Measurements from ENCODE around the gene PACSIN2. TPM values are rescaled to one million over a fixed set of nuclear protein-coding genes. Genes with fewer than 3 reads are reported as not detected.

PACSIN2 gene
- total and polyA plus RNA-seq, 10 of the 15 experiments (the other 5 are each of a cell fraction or from before 2014, with no cell fraction given), result 0.93 to 78.7 (median 46.8) TPM

DNA sequence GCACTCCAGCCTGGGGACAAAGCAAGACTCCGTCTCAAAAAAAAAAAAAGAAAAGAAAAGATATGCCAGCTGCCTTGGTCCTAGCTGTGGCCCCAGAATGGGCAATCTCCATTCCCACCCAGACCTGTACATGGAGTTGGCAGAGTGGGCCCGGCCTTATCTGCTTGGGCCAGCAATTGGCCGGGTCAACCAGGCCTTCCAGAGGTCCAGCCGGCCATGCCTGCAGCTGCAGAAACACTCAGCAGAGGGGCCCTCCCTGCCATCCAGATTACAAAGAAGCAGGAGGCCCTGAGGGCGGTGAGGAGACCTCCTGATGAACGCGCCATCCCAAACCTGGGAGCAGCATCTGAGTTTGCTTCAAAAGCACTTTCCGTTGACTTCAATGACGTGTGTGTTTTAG is 131.0 kb downstream of the PACSIN2 start:
- no peak overlapping the region for H3K4me2 ChIP-seq (ENCODE audit: control insufficient read depth, insufficient read depth)
- peaks cover 42 to 49% of the 10 kb centered on the region in 2 experiments for H3K36me3 ChIP-seq (ENCODE audit: control insufficient read depth in 2 of 2, insufficient read depth in 2 of 2, low read length in 1 of 2)
- intact Hi-C loops (cut with micrococcal nuclease; ENCODE audit: unreplicated experiment), result no loop called here
- H3K27ac ChIP-seq (ENCODE audit: control insufficient read depth, insufficient read depth), result no peak overlapping the region
- no peak overlapping the region for H2AFZ ChIP-seq (ENCODE audit: control insufficient read depth, low read depth, low read length)
- ATAC-seq (no peak), FAIRE-seq (no peak), DNase-seq (ENCODE audit: low read depth, low spot score) (no peak)
- H3K4me1 ChIP-seq (ENCODE audit: control insufficient read depth, insufficient read depth, low read length), result peaks cover 9% of the 10 kb centered on the region
- SMC1A ChIA-PET (ENCODE audit: uncharacterized antibody, unreplicated experiment), result no interaction called here
- peaks cover 9% of the 10 kb centered on the region for H3K79me2 ChIP-seq (ENCODE audit: control insufficient read depth, insufficient read depth, low read length)
- H3K9me3 ChIP-seq (replicated peaks; ENCODE audit: control insufficient read depth, insufficient read depth, low read length), result no peaks in the 10 kb centered on the region
- H3K9ac ChIP-seq (ENCODE audit: control insufficient read depth, insufficient read depth, low read length), result no peak overlapping the region
- no peak overlapping the region for H3K4me3 ChIP-seq
- no TSS peak for BruUV-seq (replicated peaks)
- H3K27me3 ChIP-seq (replicated peaks in 1 of 2; ENCODE audit: control insufficient read depth in 2 of 2, insufficient read depth in 2 of 2, low read length in 1 of 2), result no peaks in the 10 kb centered on the region
- no peaks in the 10 kb centered on the region for H4K20me1 ChIP-seq (ENCODE audit: control insufficient read depth, insufficient read depth)
- RAD21 ChIA-PET (ENCODE audit: unreplicated experiment), result interaction anchor here (2.5 kb wide), 1 partner anchor 16 kb away, joined by 8 read pairs; no protein-coding TSS in a partner anchor
- CTCF ChIA-PET, result no interaction called here
- POLR2A ChIA-PET, result interaction anchor here (0.5 kb wide), 1 partner anchor 11 kb away, joined by 3 read pairs; no protein-coding TSS in a partner anchor
- in situ Hi-C loops (cut with MboI), result no loop called here
- 98% methylated on average over 9 of the region's 9 CpGs for WGBS (ENCODE audit: insufficient coverage, insufficient replicate concordance, low lambda C conversion rate, missing lambda C conversion rate)
- TF ChIP-seq, protein P1, sequence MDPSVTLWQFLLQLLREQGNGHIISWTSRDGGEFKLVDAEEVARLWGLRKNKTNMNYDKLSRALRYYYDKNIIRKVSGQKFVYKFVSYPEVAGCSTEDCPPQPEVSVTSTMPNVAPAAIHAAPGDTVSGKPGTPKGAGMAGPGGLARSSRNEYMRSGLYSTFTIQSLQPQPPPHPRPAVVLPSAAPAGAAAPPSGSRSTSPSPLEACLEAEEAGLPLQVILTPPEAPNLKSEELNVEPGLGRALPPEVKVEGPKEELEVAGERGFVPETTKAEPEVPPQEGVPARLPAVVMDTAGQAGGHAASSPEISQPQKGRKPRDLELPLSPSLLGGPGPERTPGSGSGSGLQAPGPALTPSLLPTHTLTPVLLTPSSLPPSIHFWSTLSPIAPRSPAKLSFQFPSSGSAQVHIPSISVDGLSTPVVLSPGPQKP (IDR thresholded peaks at IDR 0.05; ENCODE audit: low read depth, low read length), result no peak
- TF ChIP-seq SUZ12 (IDR thresholded peaks at IDR 0.05; ENCODE audit: unreplicated experiment) (no peak), MYC (IDR thresholded peaks at IDR 0.05; ENCODE audit: insufficient read depth, insufficient read length, insufficient replicate concordance, low read length, severe bottlenecking) (no peak), SREBF2 (IDR thresholded peaks at IDR 0.05; ENCODE audit: low read length) (no peak), MTA3 (IDR thresholded peaks at IDR 0.05; ENCODE audit: borderline replicate concordance, low read length) (no peak), ASH2L (IDR thresholded peaks at IDR 0.05; ENCODE audit: borderline replicate concordance, low read depth) (no peak), RBBP5 (conservative IDR thresholded peaks at IDR 0.05) (no peak), HDAC2 (IDR thresholded peaks at IDR 0.05) (no peak), ZNF274 (IDR thresholded peaks at IDR 0.05; ENCODE audit: insufficient read depth, insufficient read length) (no peak), SMARCA5 (IDR thresholded peaks at IDR 0.05) (no peak)
- TF ChIP-seq, protein P2, sequence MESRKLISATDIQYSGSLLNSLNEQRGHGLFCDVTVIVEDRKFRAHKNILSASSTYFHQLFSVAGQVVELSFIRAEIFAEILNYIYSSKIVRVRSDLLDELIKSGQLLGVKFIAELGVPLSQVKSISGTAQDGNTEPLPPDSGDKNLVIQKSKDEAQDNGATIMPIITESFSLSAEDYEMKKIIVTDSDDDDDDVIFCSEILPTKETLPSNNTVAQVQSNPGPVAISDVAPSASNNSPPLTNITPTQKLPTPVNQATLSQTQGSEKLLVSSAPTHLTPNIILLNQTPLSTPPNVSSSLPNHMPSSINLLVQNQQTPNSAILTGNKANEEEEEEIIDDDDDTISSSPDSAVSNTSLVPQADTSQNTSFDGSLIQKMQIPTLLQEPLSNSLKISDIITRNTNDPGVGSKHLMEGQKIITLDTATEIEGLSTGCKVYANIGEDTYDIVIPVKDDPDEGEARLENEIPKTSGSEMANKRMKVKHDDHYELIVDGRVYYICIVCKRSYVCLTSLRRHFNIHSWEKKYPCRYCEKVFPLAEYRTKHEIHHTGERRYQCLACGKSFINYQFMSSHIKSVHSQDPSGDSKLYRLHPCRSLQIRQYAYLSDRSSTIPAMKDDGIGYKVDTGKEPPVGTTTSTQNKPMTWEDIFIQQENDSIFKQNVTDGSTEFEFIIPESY (IDR thresholded peaks at IDR 0.05), result no peak
- TF ChIP-seq, protein P3, sequence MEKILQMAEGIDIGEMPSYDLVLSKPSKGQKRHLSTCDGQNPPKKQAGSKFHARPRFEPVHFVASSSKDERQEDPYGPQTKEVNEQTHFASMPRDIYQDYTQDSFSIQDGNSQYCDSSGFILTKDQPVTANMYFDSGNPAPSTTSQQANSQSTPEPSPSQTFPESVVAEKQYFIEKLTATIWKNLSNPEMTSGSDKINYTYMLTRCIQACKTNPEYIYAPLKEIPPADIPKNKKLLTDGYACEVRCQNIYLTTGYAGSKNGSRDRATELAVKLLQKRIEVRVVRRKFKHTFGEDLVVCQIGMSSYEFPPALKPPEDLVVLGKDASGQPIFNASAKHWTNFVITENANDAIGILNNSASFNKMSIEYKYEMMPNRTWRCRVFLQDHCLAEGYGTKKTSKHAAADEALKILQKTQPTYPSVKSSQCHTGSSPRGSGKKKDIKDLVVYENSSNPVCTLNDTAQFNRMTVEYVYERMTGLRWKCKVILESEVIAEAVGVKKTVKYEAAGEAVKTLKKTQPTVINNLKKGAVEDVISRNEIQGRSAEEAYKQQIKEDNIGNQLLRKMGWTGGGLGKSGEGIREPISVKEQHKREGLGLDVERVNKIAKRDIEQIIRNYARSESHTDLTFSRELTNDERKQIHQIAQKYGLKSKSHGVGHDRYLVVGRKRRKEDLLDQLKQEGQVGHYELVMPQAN (conservative IDR thresholded peaks at IDR 0.05), result no peak
- TF ChIP-seq, protein P4, sequence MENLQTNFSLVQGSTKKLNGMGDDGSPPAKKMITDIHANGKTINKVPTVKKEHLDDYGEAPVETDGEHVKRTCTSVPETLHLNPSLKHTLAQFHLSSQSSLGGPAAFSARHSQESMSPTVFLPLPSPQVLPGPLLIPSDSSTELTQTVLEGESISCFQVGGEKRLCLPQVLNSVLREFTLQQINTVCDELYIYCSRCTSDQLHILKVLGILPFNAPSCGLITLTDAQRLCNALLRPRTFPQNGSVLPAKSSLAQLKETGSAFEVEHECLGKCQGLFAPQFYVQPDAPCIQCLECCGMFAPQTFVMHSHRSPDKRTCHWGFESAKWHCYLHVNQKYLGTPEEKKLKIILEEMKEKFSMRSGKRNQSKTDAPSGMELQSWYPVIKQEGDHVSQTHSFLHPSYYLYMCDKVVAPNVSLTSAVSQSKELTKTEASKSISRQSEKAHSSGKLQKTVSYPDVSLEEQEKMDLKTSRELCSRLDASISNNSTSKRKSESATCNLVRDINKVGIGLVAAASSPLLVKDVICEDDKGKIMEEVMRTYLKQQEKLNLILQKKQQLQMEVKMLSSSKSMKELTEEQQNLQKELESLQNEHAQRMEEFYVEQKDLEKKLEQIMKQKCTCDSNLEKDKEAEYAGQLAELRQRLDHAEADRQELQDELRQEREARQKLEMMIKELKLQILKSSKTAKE (IDR thresholded peaks at IDR 0.05; ENCODE audit: low read depth, poor library complexity, severe bottlenecking), result no peak
- TF ChIP-seq, protein P5, sequence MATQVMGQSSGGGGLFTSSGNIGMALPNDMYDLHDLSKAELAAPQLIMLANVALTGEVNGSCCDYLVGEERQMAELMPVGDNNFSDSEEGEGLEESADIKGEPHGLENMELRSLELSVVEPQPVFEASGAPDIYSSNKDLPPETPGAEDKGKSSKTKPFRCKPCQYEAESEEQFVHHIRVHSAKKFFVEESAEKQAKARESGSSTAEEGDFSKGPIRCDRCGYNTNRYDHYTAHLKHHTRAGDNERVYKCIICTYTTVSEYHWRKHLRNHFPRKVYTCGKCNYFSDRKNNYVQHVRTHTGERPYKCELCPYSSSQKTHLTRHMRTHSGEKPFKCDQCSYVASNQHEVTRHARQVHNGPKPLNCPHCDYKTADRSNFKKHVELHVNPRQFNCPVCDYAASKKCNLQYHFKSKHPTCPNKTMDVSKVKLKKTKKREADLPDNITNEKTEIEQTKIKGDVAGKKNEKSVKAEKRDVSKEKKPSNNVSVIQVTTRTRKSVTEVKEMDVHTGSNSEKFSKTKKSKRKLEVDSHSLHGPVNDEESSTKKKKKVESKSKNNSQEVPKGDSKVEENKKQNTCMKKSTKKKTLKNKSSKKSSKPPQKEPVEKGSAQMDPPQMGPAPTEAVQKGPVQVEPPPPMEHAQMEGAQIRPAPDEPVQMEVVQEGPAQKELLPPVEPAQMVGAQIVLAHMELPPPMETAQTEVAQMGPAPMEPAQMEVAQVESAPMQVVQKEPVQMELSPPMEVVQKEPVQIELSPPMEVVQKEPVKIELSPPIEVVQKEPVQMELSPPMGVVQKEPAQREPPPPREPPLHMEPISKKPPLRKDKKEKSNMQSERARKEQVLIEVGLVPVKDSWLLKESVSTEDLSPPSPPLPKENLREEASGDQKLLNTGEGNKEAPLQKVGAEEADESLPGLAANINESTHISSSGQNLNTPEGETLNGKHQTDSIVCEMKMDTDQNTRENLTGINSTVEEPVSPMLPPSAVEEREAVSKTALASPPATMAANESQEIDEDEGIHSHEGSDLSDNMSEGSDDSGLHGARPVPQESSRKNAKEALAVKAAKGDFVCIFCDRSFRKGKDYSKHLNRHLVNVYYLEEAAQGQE (IDR thresholded peaks at IDR 0.05; ENCODE audit: low read depth, low read length), result no peak

All from GM12878 (cell line).